ENCODE data around the gene OTOP2.

OTOP2 gene

DNA sequence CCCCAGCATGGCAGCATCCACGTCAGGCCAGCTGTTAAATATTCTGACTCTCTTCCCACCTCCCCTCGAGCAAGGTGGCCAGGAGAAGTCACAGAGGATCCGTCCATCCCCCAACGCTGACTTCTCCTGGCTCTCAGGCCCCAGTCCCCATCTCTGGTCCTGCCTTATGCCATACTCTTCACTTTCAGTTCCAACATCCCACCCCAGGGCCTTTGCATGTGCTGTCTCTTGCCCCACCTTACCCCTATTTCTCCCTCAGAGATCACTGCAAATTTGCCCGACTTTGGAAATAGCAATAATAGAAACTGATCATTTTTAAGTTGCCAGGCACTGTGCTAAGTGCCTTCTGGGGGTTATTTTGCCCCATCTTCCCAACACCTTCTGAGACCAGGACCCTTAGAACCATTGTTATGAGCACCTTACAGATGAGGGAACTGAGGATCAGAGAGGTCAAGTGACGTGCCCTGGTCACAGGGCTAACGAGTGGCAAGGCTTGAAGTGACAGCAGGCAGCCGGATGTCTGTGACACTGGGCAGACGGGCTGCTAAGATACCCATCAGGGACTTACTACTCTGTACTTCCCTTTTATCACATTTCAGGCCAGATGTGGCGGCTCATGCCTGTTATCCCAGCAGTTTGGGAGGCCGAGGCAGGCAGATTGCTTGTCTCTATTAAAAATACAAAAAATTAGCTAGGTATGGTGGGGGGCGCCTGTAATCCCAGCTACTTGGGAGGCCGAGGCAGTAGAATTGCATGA, 30.8 kb downstream of the OTOP2 start:
- no peaks in the 10 kb centered on the region for H3K9me2 ChIP-seq (replicated peaks; ENCODE audit: low read depth, low read length)
- no peaks in the 10 kb centered on the region for H3K27me3 ChIP-seq (ENCODE audit: insufficient read depth, low read length, poor library complexity, severe bottlenecking)
- H3K4me3 ChIP-seq (ENCODE audit: low read length, poor library complexity, severe bottlenecking): no peak overlapping the region
- no peak for TF ChIP-seq EZH2phosphoT487 (IDR thresholded peaks at IDR 0.05; ENCODE audit: borderline replicate concordance)
- TF ChIP-seq, protein P1, sequence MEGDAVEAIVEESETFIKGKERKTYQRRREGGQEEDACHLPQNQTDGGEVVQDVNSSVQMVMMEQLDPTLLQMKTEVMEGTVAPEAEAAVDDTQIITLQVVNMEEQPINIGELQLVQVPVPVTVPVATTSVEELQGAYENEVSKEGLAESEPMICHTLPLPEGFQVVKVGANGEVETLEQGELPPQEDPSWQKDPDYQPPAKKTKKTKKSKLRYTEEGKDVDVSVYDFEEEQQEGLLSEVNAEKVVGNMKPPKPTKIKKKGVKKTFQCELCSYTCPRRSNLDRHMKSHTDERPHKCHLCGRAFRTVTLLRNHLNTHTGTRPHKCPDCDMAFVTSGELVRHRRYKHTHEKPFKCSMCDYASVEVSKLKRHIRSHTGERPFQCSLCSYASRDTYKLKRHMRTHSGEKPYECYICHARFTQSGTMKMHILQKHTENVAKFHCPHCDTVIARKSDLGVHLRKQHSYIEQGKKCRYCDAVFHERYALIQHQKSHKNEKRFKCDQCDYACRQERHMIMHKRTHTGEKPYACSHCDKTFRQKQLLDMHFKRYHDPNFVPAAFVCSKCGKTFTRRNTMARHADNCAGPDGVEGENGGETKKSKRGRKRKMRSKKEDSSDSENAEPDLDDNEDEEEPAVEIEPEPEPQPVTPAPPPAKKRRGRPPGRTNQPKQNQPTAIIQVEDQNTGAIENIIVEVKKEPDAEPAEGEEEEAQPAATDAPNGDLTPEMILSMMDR (conservative IDR thresholded peaks at IDR 0.05; ENCODE audit: low read length): no peak
- no peaks in the 10 kb centered on the region for H3K79me2 ChIP-seq (ENCODE audit: insufficient read depth, low read length)
- H2AFZ ChIP-seq (ENCODE audit: low read length): no peak overlapping the region
- no peaks in the 10 kb centered on the region for H3K4me1 ChIP-seq (ENCODE audit: insufficient read depth, low read length, poor library complexity, severe bottlenecking)
- H3F3A ChIP-seq (ENCODE audit: low read depth): no peaks in the 10 kb centered on the region
- no peaks in the 10 kb centered on the region for H4K20me1 ChIP-seq (ENCODE audit: insufficient read depth, low read length, poor library complexity, severe bottlenecking)
- H3K36me3 ChIP-seq (ENCODE audit: insufficient read depth, low read length): no peaks in the 10 kb centered on the region
- H3K9me3 ChIP-seq (ENCODE audit: insufficient read depth, low read depth, low read length): no peaks in the 10 kb centered on the region
- H3K9ac ChIP-seq (ENCODE audit: low read depth, low read length, poor library complexity, severe bottlenecking): no peak overlapping the region
- H3K4me2 ChIP-seq (ENCODE audit: low read depth, low read length, poor library complexity, severe bottlenecking): no peak overlapping the region

DNA sequence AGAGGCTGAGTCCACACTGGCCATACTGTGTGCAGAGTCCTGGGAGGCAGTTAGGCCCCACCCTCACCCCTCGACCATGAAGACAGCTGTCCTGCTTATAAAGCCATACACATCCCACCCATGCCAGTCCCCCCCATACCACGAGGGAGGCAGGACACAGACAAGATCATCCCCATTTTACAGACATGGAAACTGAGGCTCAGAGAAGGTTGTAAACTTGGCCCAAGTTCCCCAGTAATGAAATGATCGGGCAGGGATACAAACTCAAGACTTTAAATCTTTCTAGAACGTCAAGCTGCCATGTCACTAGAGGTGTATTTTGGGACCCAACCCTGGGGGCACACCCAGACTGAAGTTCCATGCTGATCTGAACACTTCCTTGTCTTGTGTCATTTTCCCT, 32.0 kb downstream of the OTOP2 start:
- H3K9me3 ChIP-seq (ENCODE audit: insufficient read depth, low read depth, low read length): no peaks in the 10 kb centered on the region
- no peak overlapping the region for H3K4me2 ChIP-seq (ENCODE audit: low read depth, low read length, poor library complexity, severe bottlenecking)
- no peak for TF ChIP-seq EZH2phosphoT487 (IDR thresholded peaks at IDR 0.05; ENCODE audit: borderline replicate concordance)
- TF ChIP-seq, protein P1 (conservative IDR thresholded peaks at IDR 0.05; ENCODE audit: low read length): no peak
- H2AFZ ChIP-seq (ENCODE audit: low read length): no peak overlapping the region
- H3K4me1 ChIP-seq (ENCODE audit: insufficient read depth, low read length, poor library complexity, severe bottlenecking): peaks cover 7% of the 10 kb centered on the region
- H3K9ac ChIP-seq (ENCODE audit: low read depth, low read length, poor library complexity, severe bottlenecking): no peak overlapping the region
- H3F3A ChIP-seq (ENCODE audit: low read depth): no peaks in the 10 kb centered on the region
- no peak overlapping the region for H3K4me3 ChIP-seq (ENCODE audit: low read length, poor library complexity, severe bottlenecking)
- H3K36me3 ChIP-seq (ENCODE audit: insufficient read depth, low read length): no peaks in the 10 kb centered on the region
- no peaks in the 10 kb centered on the region for H3K79me2 ChIP-seq (ENCODE audit: insufficient read depth, low read length)
- H3K9me2 ChIP-seq (replicated peaks; ENCODE audit: low read depth, low read length): no peaks in the 10 kb centered on the region
- H3K27me3 ChIP-seq (ENCODE audit: insufficient read depth, low read length, poor library complexity, severe bottlenecking): no peaks in the 10 kb centered on the region
- H4K20me1 ChIP-seq (ENCODE audit: insufficient read depth, low read length, poor library complexity, severe bottlenecking): no peaks in the 10 kb centered on the region

DNA sequence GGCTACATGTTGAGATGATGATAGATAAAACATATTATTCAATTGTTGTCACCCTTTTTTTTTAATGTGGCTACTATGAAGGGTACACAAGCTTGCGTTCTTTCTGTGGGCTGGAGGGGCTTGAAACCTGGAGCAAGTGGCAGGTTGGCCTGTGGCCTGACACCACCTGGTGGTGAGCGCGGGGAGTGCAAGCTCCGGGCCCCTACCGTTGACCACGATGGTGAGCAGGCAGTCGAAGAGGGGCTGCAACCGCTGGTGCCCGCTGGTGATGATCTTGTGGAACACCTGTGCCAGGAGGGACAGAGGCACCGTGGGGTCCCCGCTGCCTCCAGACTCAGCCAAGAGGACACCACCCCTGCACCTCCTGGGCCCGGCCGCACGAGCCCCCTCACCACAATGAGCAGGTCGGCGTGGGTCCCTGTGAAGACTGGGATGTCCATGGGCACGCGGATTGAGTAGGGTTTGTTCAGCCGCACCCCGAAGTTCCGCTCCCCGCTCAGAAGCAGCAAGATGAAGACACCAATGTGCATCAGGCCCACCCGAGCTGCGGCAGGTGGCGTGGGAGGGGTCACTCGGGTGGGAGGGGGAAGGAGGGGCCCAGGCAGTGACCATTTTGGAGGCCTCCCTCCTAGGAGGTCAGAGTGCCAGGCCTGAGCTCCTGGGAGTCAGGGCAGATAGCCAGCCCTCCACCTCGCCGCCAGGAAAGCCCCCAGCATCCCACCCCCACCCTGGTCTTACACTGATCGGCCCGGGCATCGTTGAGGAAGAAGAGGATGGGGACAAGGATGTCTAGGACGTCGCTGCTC, 34.1 kb downstream of the OTOP2 start:
- H3K9ac ChIP-seq (ENCODE audit: low read depth, low read length, poor library complexity, severe bottlenecking): no peak overlapping the region
- no peaks in the 10 kb centered on the region for H3K79me2 ChIP-seq (ENCODE audit: insufficient read depth, low read length)
- H3F3A ChIP-seq (ENCODE audit: low read depth): no peaks in the 10 kb centered on the region
- no peak overlapping the region for H3K4me3 ChIP-seq (ENCODE audit: low read length, poor library complexity, severe bottlenecking)
- H4K20me1 ChIP-seq (ENCODE audit: insufficient read depth, low read length, poor library complexity, severe bottlenecking): no peaks in the 10 kb centered on the region
- no peak overlapping the region for H3K4me2 ChIP-seq (ENCODE audit: low read depth, low read length, poor library complexity, severe bottlenecking)
- peaks cover 7% of the 10 kb centered on the region for H3K4me1 ChIP-seq (ENCODE audit: insufficient read depth, low read length, poor library complexity, severe bottlenecking)
- no peaks in the 10 kb centered on the region for H3K27me3 ChIP-seq (ENCODE audit: insufficient read depth, low read length, poor library complexity, severe bottlenecking)
- no peaks in the 10 kb centered on the region for H3K9me2 ChIP-seq (replicated peaks; ENCODE audit: low read depth, low read length)
- H2AFZ ChIP-seq (ENCODE audit: low read length): no peak overlapping the region
- H3K9me3 ChIP-seq (ENCODE audit: insufficient read depth, low read depth, low read length): no peaks in the 10 kb centered on the region
- no peaks in the 10 kb centered on the region for H3K36me3 ChIP-seq (ENCODE audit: insufficient read depth, low read length)
- TF ChIP-seq, protein P1 (conservative IDR thresholded peaks at IDR 0.05; ENCODE audit: low read length): peak; percentile 89
- no peak for TF ChIP-seq EZH2phosphoT487 (IDR thresholded peaks at IDR 0.05; ENCODE audit: borderline replicate concordance)

Data from Loucy (cell line).